GM19043 (cell line): ENCODE results near the gene CERT1.
"Not testable (repeated sequence)": the region's sequence is repeated elsewhere in the genome, so short reads cannot be mapped to it uniquely, and the experiment has no call there.

Source experiments
- ATAC-seq: cut with Tn5 transposase; IDR thresholded peaks from one replicate; pipeline ENCODE4 v1.9.1; 2021; ENCODE audit warnings: low read depth; ENCODE audit not compliant: unreplicated experiment

Gene CERT1

GRCh38 chr5:75511435-75512382 is at the start of gene CERT1, which contains the start of gene POLK:
Gene CERT1, minus strand, starts transcription at chr5:75511629. Its CDS starts 422 bp downstream, at chr5:75511207.
Gene POLK, plus strand, starts transcription at chr5:75511891.
- peak; percentile 68 for ATAC-seq

- not testable (repeated sequence) for ATAC-seq
These were observed 49.2 kb upstream of the CERT1 start for GRCh38 chr5:75560655-75561054.

- no peak for ATAC-seq
These were observed 47.7 kb upstream of the CERT1 start for GRCh38 chr5:75558981-75559632.

GRCh38 chr5:75558221-75558620 is 46.8 kb upstream of the CERT1 start:
- no peak for ATAC-seq

- ATAC-seq, result no peak
These were observed 41.9 kb upstream of the CERT1 start for GRCh38 chr5:75553358-75553757.

GRCh38 chr5:75552764-75553163 is 41.3 kb upstream of the CERT1 start:
- ATAC-seq, result no peak

- no peak for ATAC-seq
These were observed 40.0 kb upstream of the CERT1 start for GRCh38 chr5:75551471-75551870.

- no peak for ATAC-seq
These were observed 39.2 kb upstream of the CERT1 start for GRCh38 chr5:75550597-75550996.

GRCh38 chr5:75547812-75548211 is 36.4 kb upstream of the CERT1 start:
- no peak for ATAC-seq

- no peak for ATAC-seq
These were observed 35.4 kb upstream of the CERT1 start for GRCh38 chr5:75546830-75547229.

GRCh38 chr5:75545131-75545530 is 33.7 kb upstream of the CERT1 start:
- no peak for ATAC-seq

- no peak for ATAC-seq
These were observed 26.8 kb upstream of the CERT1 start for GRCh38 chr5:75538211-75538610.

- ATAC-seq, result no peak
These were observed 25.4 kb upstream of the CERT1 start for GRCh38 chr5:75536694-75537360.

GRCh38 chr5:75536147-75536546 is 24.7 kb upstream of the CERT1 start:
- no peak for ATAC-seq

- ATAC-seq, result no peak
These were observed 23.3 kb upstream of the CERT1 start for GRCh38 chr5:75534734-75535133.

GRCh38 chr5:75533716-75534115 is 22.3 kb upstream of the CERT1 start:
- not testable (repeated sequence) for ATAC-seq

- no peak for ATAC-seq
These were observed 20.8 kb upstream of the CERT1 start for GRCh38 chr5:75532190-75532589.

- no peak for ATAC-seq
These were observed 17.8 kb upstream of the CERT1 start for GRCh38 chr5:75529185-75529584.

GRCh38 chr5:75526070-75526469 is 14.6 kb upstream of the CERT1 start:
- ATAC-seq, result no peak

GRCh38 chr5:75525344-75525743 is 13.9 kb upstream of the CERT1 start:
- no peak for ATAC-seq

- no peak for ATAC-seq
These were observed 13.2 kb upstream of the CERT1 start for GRCh38 chr5:75524591-75524990.
